Stimulated activated CD8-positive, alpha-beta memory T cell treated with anti-CD3 and anti-CD28 coated beads, Interleukin-15, amount 100 ng/mL, for 4 hours (primary cell): ENCODE data around the gene PSMA8.
"Not testable (repeated sequence)": the region's sequence is repeated elsewhere in the genome, so short reads cannot be mapped to it uniquely, and the experiment has no call there.

Source experiments
- DNase-seq, 2 donors: peaks; one replicate each; pipeline ENCODE4 v3.0.0-alpha.2; 2020; ENCODE audit warnings: low read depth in 2 of 2

PSMA8 gene

DNA sequence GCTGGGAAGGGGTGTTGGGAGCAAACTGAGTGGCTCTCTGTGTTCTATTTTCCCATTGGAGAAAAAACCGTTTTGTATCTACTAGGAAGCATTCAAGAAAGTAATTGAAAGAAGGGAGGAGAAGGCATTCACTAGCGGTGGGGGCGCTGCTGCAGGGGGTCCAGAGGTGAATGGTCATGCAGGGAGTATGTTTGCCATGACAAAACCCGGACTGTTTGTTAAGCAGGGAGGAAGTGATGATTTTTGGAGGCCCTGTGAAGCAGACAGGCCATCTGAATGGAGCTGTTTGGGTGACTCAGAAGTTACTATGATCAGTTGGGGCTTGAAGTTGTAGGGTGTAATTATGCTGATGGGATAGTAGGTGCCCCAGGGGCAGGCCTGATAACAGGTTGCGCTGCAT lies 99.5 kb downstream of the PSMA8 start:
- DNase-seq, result no peak

DNA sequence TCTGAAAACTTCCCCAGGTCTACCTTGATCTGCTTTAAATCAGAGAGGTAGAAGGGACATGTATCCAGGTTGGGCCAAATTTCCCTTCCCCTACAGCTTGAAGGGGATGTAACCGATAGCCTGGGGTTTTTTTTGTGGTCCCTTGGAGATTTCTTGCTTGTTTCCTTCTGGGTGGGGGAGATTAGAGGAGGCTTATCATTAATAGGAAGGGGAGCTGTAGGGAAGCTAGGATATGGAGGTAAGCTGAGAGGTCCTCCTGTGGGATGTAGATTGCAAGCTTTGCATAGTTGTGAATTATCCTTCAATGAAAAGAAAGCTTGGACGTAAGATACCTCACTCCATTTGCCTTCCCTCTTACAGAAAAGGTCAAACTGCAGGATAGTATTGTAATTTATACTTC lies 103.7 kb downstream of the PSMA8 start:
- DNase-seq, result not testable (repeated sequence)

DNA sequence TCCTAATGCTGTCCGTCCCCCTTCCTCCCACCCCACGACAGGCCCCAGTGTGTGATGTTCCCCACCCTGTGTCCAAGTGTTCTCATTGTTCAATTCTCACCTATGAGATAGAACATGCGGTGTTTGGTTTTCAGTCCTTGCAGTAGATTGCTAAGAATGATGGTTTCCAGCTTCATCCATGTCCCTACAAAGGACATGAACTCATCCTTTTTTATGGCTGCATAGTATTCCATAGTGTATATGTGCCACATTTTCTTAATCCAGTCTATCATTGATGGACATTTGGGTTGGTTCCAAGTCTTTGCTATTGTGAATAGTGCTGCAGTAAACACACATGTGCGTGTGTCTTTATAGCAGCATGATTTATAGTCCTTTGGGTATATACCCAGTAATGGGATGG lies 105.0 kb downstream of the PSMA8 start:
- DNase-seq, result not testable (repeated sequence)

DNA sequence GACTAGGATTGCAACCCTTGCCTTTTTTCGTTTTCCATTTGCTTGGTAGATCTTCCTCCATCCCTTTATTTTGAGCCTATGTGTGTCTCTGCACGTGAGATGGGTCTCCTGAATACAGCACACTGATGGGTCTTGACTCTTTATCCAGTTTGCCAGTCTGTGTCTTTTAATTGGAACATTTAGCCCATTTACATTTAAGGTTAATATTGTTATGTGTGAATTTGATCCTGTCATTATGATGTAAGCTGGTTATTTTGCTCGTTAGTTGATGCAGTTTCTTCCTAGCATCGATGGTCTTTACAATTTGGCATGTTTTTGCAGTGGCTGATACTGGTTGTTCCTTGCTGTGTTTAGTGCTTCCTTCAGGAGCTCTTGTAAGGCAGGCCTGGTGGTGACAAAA lies 108.7 kb downstream of the PSMA8 start:
- not testable (repeated sequence) for DNase-seq
